ENCODE measurements around the gene TBATA. TPM values are rescaled to one million over a fixed set of nuclear protein-coding genes. Genes with fewer than 3 reads are reported as not detected.

The TBATA gene
- total and polyA plus RNA-seq, 7 donors, result not detected

- intact Hi-C loops (cut with DNase I), result no loop called here
- H3K27ac ChIP-seq, result no peak overlapping the region
Observed at GRCh38 chr10:70752571-70752970, 32.6 kb downstream of the TBATA start.

DNA sequence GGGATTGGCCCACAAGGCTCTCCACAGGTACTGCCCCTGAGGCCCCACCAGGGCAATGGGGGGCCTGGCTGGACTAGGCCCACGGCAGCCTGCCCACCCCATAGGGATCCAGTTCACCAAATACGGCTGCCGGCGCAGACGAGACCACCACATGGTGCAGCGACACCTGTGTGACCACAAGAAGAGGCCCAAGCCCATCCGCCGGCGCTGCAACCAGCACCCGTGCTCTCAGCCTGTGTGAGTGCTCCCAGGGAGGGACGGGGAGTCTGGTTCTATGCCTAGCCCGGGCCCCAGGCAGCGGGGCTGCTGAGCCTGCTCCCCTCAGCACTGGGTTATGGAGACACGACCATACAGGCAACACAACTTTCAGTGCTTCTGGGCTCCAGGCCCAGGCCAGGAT, 33.2 kb downstream of the TBATA start:
- 92 to 96% methylated on average over 14 of the region's 14 CpGs for WGBS, 2 donors
- TF ChIP-seq POLR2AphosphoS5 (IDR thresholded peaks at IDR 0.05) (no peak), EP300 (IDR thresholded peaks at IDR 0.05) (no peak), CTCF (IDR thresholded peaks at IDR 0.05) (no peak), POLR2A (IDR thresholded peaks at IDR 0.05) (no peak)
- Histone ChIP-seq H3K4me1 (peaks cover 0 to 6% (median 0%) of the 10 kb centered on the region in 4 donors), H3K27ac (no peak overlapping the region), H3K4me3 (no peak overlapping the region), H3K36me3 (no peaks in the 10 kb centered on the region), H3K9me3 (no peaks in the 10 kb centered on the region), H3K27me3 (peaks cover 0 to 3% (median 0%) of the 10 kb centered on the region in 3 donors)
- DNase-seq, result no peak
- intact Hi-C loops (cut with DNase I), result no loop called here

More at GRCh38 chr10:70752571-70752970, 32.6 kb downstream of the TBATA start:
- peaks cover 0 to 3% (median 0%) of the 10 kb centered on the region in 3 donors for H3K27me3 ChIP-seq
- TF ChIP-seq EP300 (IDR thresholded peaks at IDR 0.05) (no peak), POLR2A (IDR thresholded peaks at IDR 0.05) (no peak), CTCF (IDR thresholded peaks at IDR 0.05) (no peak), POLR2AphosphoS5 (IDR thresholded peaks at IDR 0.05) (no peak)
- no peak overlapping the region for H3K4me3 ChIP-seq
- H3K4me1 ChIP-seq, result peaks cover 0 to 6% (median 0%) of the 10 kb centered on the region in 4 donors
- WGBS, 2 donors, result 90 to 92% methylated on average over 7 of the region's 7 CpGs
- no peaks in the 10 kb centered on the region for H3K36me3 ChIP-seq
- DNase-seq, result no peak
- no peaks in the 10 kb centered on the region for H3K9me3 ChIP-seq

- Histone ChIP-seq H3K4me3 (no peak overlapping the region), H3K4me1 (peaks cover 0 to 6% (median 0%) of the 10 kb centered on the region in 4 donors), H3K36me3 (no peaks in the 10 kb centered on the region), H3K27me3 (peaks cover 0 to 3% (median 0%) of the 10 kb centered on the region in 3 donors), H3K9me3 (no peaks in the 10 kb centered on the region), H3K27ac (no peak overlapping the region)
- intact Hi-C loops (cut with DNase I), result no loop called here
- TF ChIP-seq POLR2A (IDR thresholded peaks at IDR 0.05) (no peak), POLR2AphosphoS5 (IDR thresholded peaks at IDR 0.05) (no peak), EP300 (IDR thresholded peaks at IDR 0.05) (no peak), CTCF (IDR thresholded peaks at IDR 0.05) (no peak)
- no peak for DNase-seq
- 91 to 93% methylated on average over 9 of the region's 9 CpGs for WGBS, 2 donors
Observed at GRCh38 chr10:70751356-70751755, 33.8 kb downstream of the TBATA start.

- no peak for TF ChIP-seq POLR2AphosphoS5 (IDR thresholded peaks at IDR 0.05)
- TF ChIP-seq POLR2A (IDR thresholded peaks at IDR 0.05), result no peak
- no peak for TF ChIP-seq CTCF (IDR thresholded peaks at IDR 0.05)
- TF ChIP-seq EP300 (IDR thresholded peaks at IDR 0.05), result no peak
- no peaks in the 10 kb centered on the region for H3K9me3 ChIP-seq
- peaks cover 0 to 3% (median 0%) of the 10 kb centered on the region in 3 donors for H3K27me3 ChIP-seq
- no peak for DNase-seq
- H3K4me3 ChIP-seq, result no peak overlapping the region
- intact Hi-C loops (cut with DNase I), result no loop called here
- no peak overlapping the region for H3K27ac ChIP-seq
- peaks cover 0 to 6% (median 0%) of the 10 kb centered on the region in 4 donors for H3K4me1 ChIP-seq
- WGBS, 2 donors, result 70 to 73% methylated on average over 3 of the region's 3 CpGs
- H3K36me3 ChIP-seq, result no peaks in the 10 kb centered on the region
Observed at GRCh38 chr10:70750156-70750703, 34.9 kb downstream of the TBATA start.

GRCh38 chr10:70749756-70750155, 35.4 kb downstream of the TBATA start:
- DNase-seq, result no peak
- peaks cover 0 to 3% (median 0%) of the 10 kb centered on the region in 3 donors for H3K27me3 ChIP-seq

More at GRCh38 chr10:70749756-70750155, 35.4 kb downstream of the TBATA start:
- 96 to 97% methylated on average over 10 of the region's 10 CpGs for WGBS, 2 donors
- Histone ChIP-seq H3K9me3 (no peaks in the 10 kb centered on the region), H3K4me3 (no peak overlapping the region), H3K36me3 (no peaks in the 10 kb centered on the region), H3K27ac (no peak overlapping the region), H3K4me1 (peaks cover 0 to 6% (median 0%) of the 10 kb centered on the region in 4 donors)
- intact Hi-C loops (cut with DNase I), result no loop called here
- TF ChIP-seq POLR2AphosphoS5 (IDR thresholded peaks at IDR 0.05), result no peak
